ENCODE results near the gene EMID1. TPM values are rescaled to one million over a fixed set of nuclear protein-coding genes. Genes with fewer than 3 reads are reported as not detected.

The EMID1 gene
- polyA plus RNA-seq, 1 of the 3 experiments (the other 2 are of a cell fraction) = 1.1 TPM

- Histone ChIP-seq H3K4me3 (ENCODE audit: low read depth in 2 of 2, low read length in 1 of 2) (no peak overlapping the region), H3K36me3 (replicated peaks in 1 of 2; ENCODE audit: control insufficient read depth in 1 of 2, insufficient read depth in 2 of 2, low read length in 1 of 2) (no peaks in the 10 kb centered on the region), H3K27ac (ENCODE audit: low read depth in 2 of 2, low read length in 1 of 2) (no peak overlapping the region), H2AFZ (ENCODE audit: low read depth) (no peak overlapping the region), H3K9me2 (no peaks in the 10 kb centered on the region), H3K4me2 (no peak overlapping the region), H3K4me1 (ENCODE audit: control insufficient read depth in 1 of 2, insufficient read depth in 2 of 2, low read depth in 1 of 2, low read length in 1 of 2) (no peaks in the 10 kb centered on the region; a peak in 1 of 4 replicates), H3K9me3 (no peaks in the 10 kb centered on the region), H3F3A (replicated peaks; ENCODE audit: insufficient read depth) (no peaks in the 10 kb centered on the region), H3K79me2 (ENCODE audit: insufficient read depth) (no peaks in the 10 kb centered on the region), H4K20me1 (ENCODE audit: insufficient read depth) (no peaks in the 10 kb centered on the region), H3K27me3 (ENCODE audit: insufficient read depth) (no peaks in the 10 kb centered on the region), H3K9ac (no peak overlapping the region)
- TF ChIP-seq SIN3A (IDR thresholded peaks at IDR 0.05; ENCODE audit: borderline replicate concordance, low read depth, low read length) = no peak
- DNase-seq = no peak
- WGBS (ENCODE audit: low lambda C conversion rate) = 81% methylated on average over 19 of the region's 19 CpGs
- POLR2A ChIA-PET = no interaction called here
- CTCF ChIA-PET = interaction anchor here (1.8 to 2.9 kb wide), 4 partner anchors 17 to 61 kb away, joined by 5 to 12 read pairs (median 8); no protein-coding TSS in a partner anchor
Measured at GRCh38 chr22:29183971-29184848, 21.5 kb upstream of the EMID1 start.

- H3K9me2 ChIP-seq = no peaks in the 10 kb centered on the region
- no peak overlapping the region for H3K4me2 ChIP-seq
- no peaks in the 10 kb centered on the region for H3K27me3 ChIP-seq (ENCODE audit: insufficient read depth)
- 92% methylated on average over 5 of the region's 12 CpGs for WGBS (ENCODE audit: low lambda C conversion rate)
- H4K20me1 ChIP-seq (ENCODE audit: insufficient read depth) = no peaks in the 10 kb centered on the region
- no peak for DNase-seq
- H3K27ac ChIP-seq (ENCODE audit: low read depth in 2 of 2, low read length in 1 of 2) = no peak overlapping the region
- no peak overlapping the region for H2AFZ ChIP-seq (ENCODE audit: low read depth)
- H3K9me3 ChIP-seq = no peaks in the 10 kb centered on the region
- no peaks in the 10 kb centered on the region for H3F3A ChIP-seq (replicated peaks; ENCODE audit: insufficient read depth)
- ChIA-PET CTCF (interaction anchor here (1.8 to 2.9 kb wide), 3 partner anchors 16 to 60 kb away, joined by 5 to 12 read pairs (median 9); no protein-coding TSS in a partner anchor), POLR2A (no interaction called here)
- H3K79me2 ChIP-seq (ENCODE audit: insufficient read depth) = no peaks in the 10 kb centered on the region
- H3K36me3 ChIP-seq (replicated peaks in 1 of 2; ENCODE audit: control insufficient read depth in 1 of 2, insufficient read depth in 2 of 2, low read length in 1 of 2) = no peaks in the 10 kb centered on the region
- H3K4me3 ChIP-seq (ENCODE audit: low read depth in 2 of 2, low read length in 1 of 2) = no peak overlapping the region
- H3K4me1 ChIP-seq (ENCODE audit: control insufficient read depth in 1 of 2, insufficient read depth in 2 of 2, low read depth in 1 of 2, low read length in 1 of 2) = no peaks in the 10 kb centered on the region; a peak in 1 of 4 replicates
- no peak overlapping the region for H3K9ac ChIP-seq
- TF ChIP-seq ZBTB33 (IDR thresholded peaks at IDR 0.05; ENCODE audit: borderline replicate concordance, low read depth) (no peak), ELF1 (IDR thresholded peaks at IDR 0.05) (no peak), RCOR1 (IDR thresholded peaks at IDR 0.05; ENCODE audit: low read length) (no peak), FOXM1 (IDR thresholded peaks at IDR 0.05; ENCODE audit: low read depth) (no peak), GABPA (IDR thresholded peaks at IDR 0.05; ENCODE audit: low read depth) (no peak), MEF2A (IDR thresholded peaks at IDR 0.05; ENCODE audit: borderline replicate concordance, low read depth) (no peak), TEAD4 (IDR thresholded peaks at IDR 0.05; ENCODE audit: borderline replicate concordance, insufficient read depth) (no peak)
Measured at GRCh38 chr22:29184849-29185490, 20.7 kb upstream of the EMID1 start.
